GM12878 (cell line): ENCODE measurements around the gene BARD1. TPM values are rescaled to one million over a fixed set of nuclear protein-coding genes. Genes with fewer than 3 reads are reported as not detected.

Experiments
- BACH1 ChIP-seq: fragments of 450-650 bp; IDR thresholded peaks from 2 replicates; pipeline ENCODE4 v1.6.1; 2017; ENCODE audit warnings: mild to moderate bottlenecking, borderline replicate concordance
- CEBPB ChIP-seq, 2 experiments: fragments of 150-350 bp in 1 of 2; IDR thresholded peaks; 2 replicates each; pipeline ENCODE4 v1.6.1; 2012 to 2014; ENCODE audit warnings: low read depth in 2 of 2, low read length in 2 of 2, borderline replicate concordance in 1 of 2, inconsistent platforms in 1 of 2
- CTCF ChIP-seq, 3 experiments: IDR thresholded peaks in 2 of 3; conservative IDR thresholded peaks in 1 of 3; 2 replicates each; pipeline ENCODE4 v1.5.1; 2011; ENCODE audit warnings: low read depth in 3 of 3, low read length in 3 of 3, mild to moderate bottlenecking in 3 of 3, control low read depth in 2 of 3, moderate library complexity in 2 of 3, inconsistent platforms in 1 of 3, mixed read lengths in 1 of 3; ENCODE audit not compliant: control insufficient read depth in 2 of 3, insufficient read depth in 1 of 3; ENCODE audit errors: extremely low read depth in 1 of 3
- ESRRA ChIP-seq: IDR thresholded peaks from 2 replicates; pipeline ENCODE4 v1.6.1; 2012; ENCODE audit warnings: mild to moderate bottlenecking, low read length, improper control_type of control experiment
- FOXK2 ChIP-seq: fragments of 450-650 bp; IDR thresholded peaks from 2 replicates; pipeline ENCODE4 v1.6.1; 2017; ENCODE audit warnings: mild to moderate bottlenecking, moderate library complexity
- FOXM1 ChIP-seq: IDR thresholded peaks from 2 replicates; pipeline ENCODE4 v1.6.1; 2012; ENCODE audit warnings: low read depth, mild to moderate bottlenecking, inconsistent platforms, low read length, moderate library complexity
- IRF4 ChIP-seq: IDR thresholded peaks from 2 replicates; pipeline ENCODE4 v1.6.1; 2011; ENCODE audit warnings: low read depth, low read length
- IRF5 ChIP-seq: fragments of 450-650 bp; IDR thresholded peaks from 2 replicates; pipeline ENCODE4 v1.6.1; 2017; ENCODE audit warnings: borderline replicate concordance
- LARP7 ChIP-seq: fragments of 450-650 bp; IDR thresholded peaks from 2 replicates; pipeline ENCODE4 v1.6.1; 2017; ENCODE audit warnings: mild to moderate bottlenecking
- MAX ChIP-seq: IDR thresholded peaks from 2 replicates; pipeline ENCODE4 v1.6.1; 2012; ENCODE audit warnings: low read depth, low read length, improper control_type of control experiment
- MTA3 ChIP-seq: IDR thresholded peaks from 2 replicates; pipeline ENCODE4 v1.6.1; 2012; ENCODE audit warnings: low read length, inconsistent platforms, borderline replicate concordance
- NFIC ChIP-seq: IDR thresholded peaks from 2 replicates; pipeline ENCODE4 v1.6.1; 2012; ENCODE audit warnings: low read depth, mild to moderate bottlenecking, inconsistent platforms, low read length, moderate library complexity
- NFXL1 ChIP-seq: fragments of 450-650 bp; IDR thresholded peaks from 2 replicates; pipeline ENCODE4 v1.6.1; 2017; ENCODE audit warnings: antibody characterized with exemption, mild to moderate bottlenecking, borderline replicate concordance
- NR2C1 ChIP-seq: fragments of 450-650 bp; IDR thresholded peaks from 2 replicates; pipeline ENCODE4 v1.6.1; 2017; ENCODE audit warnings: antibody characterized with exemption, mild to moderate bottlenecking, moderate library complexity
- PML ChIP-seq: IDR thresholded peaks from 2 replicates; pipeline ENCODE4 v1.6.1; 2012; ENCODE audit warnings: low read length, inconsistent platforms
- PRDM15 ChIP-seq: fragments of 450-650 bp; formaldehyde crosslinking; IDR thresholded peaks from 2 replicates; pipeline ENCODE4 v1.4.0; 2020; ENCODE audit warnings: mild to moderate bottlenecking, moderate library complexity
- RAD21 ChIP-seq: IDR thresholded peaks from 2 replicates; pipeline ENCODE4 v1.6.1; 2011; ENCODE audit warnings: mild to moderate bottlenecking, low read depth, low read length, moderate library complexity; ENCODE audit not compliant: insufficient read depth
- RFX5 ChIP-seq: IDR thresholded peaks from 2 replicates; pipeline ENCODE4 v1.6.1; 2011; ENCODE audit warnings: low read depth, low read length, improper control_type of control experiment
- SMAD1 ChIP-seq: fragments of 450-650 bp; IDR thresholded peaks from 2 replicates; pipeline ENCODE4 v1.6.1; 2018; ENCODE audit warnings: mild to moderate bottlenecking, low read depth; ENCODE audit not compliant: partially characterized antibody
- SMARCA5 ChIP-seq: fragments of 450-650 bp; IDR thresholded peaks from 2 replicates; pipeline ENCODE4 v1.6.1; 2017; ENCODE audit warnings: mild to moderate bottlenecking
- SRF ChIP-seq, 2 experiments: IDR thresholded peaks; 2 replicates each; pipeline ENCODE4 v1.6.1; 2011; ENCODE audit warnings: low read depth in 2 of 2, low read length in 2 of 2, mild to moderate bottlenecking in 1 of 2, moderate library complexity in 1 of 2
- STAT1 ChIP-seq: fragments of 450-650 bp; conservative IDR thresholded peaks from 2 replicates; pipeline ENCODE4 v1.6.1; 2014; ENCODE audit warnings: antibody characterized with exemption, mild to moderate bottlenecking
- TCF7 ChIP-seq: IDR thresholded peaks from 2 replicates; pipeline ENCODE4 v1.6.1; 2014; ENCODE audit warnings: antibody characterized with exemption, borderline replicate concordance
- USF1 ChIP-seq: IDR thresholded peaks from 2 replicates; pipeline ENCODE4 v1.6.1; 2011; ENCODE audit warnings: borderline replicate concordance, low read depth, mild to moderate bottlenecking, moderate library complexity, mixed read lengths, low read length; ENCODE audit not compliant: insufficient read depth; ENCODE audit errors: extremely low read length
- ZBED1 ChIP-seq: IDR thresholded peaks from 2 replicates; pipeline ENCODE4 v1.6.1; 2016; ENCODE audit warnings: borderline replicate concordance
- polyA plus RNA-seq, 11 experiments: library from polyadenylated mRNA; depleted of rRNA in 4 of 11; unstranded in 6 of 11; stranded (reverse) in 5 of 11; fragments of >200 nt; fragmentation: Nextera tagmentation in 4 of 11; fragmentation: Illumina TruSeq in 1 of 11; extraction: Ambion mirVana in 4 of 11; extraction: Trizol in 1 of 11; gene quantifications; 1 replicate in 1 of 11; 2 replicates in 10 of 11; pipeline versions ENCODE4 v1.2.1 to v1.2.3, GENCODE V29; 2011 to 2016; ENCODE audit warnings: inconsistent platforms in 2 of 11, missing spikeins in 2 of 11, low read depth in 1 of 11
- total RNA-seq, 4 experiments: library from RNA; depleted of rRNA in 3 of 4; stranded (reverse); fragments of >200 nt in 3 of 4; fragmentation: Illumina TruSeq in 1 of 4; extraction: Trizol in 1 of 4; gene quantifications; 2 replicates each; pipeline versions ENCODE4 v1.2.1 to v1.2.3, GENCODE V29; 2013 to 2021

BARD1 gene
- total and polyA plus RNA-seq, 10 of the 15 experiments (the other 5 are each of a cell fraction or from before 2014, with no cell fraction given) = 15.3 to 45.7 (median 31.6) TPM

- 0 out of 4 replicates have a peak, but pooled peaks of 1 of the 2 experiments have one; percentile 54 for TF ChIP-seq CEBPB (IDR thresholded peaks at IDR 0.05; ENCODE audit: borderline replicate concordance in 1 of 2, low read depth in 2 of 2, low read length in 2 of 2)
- TF ChIP-seq FOXK2 = no peak
- no peak for TF ChIP-seq MAX
- TF ChIP-seq TCF7 = no peak
- no peak for TF ChIP-seq STAT1
- no peak for TF ChIP-seq NR2C1
- no peak for TF ChIP-seq RAD21
- TF ChIP-seq CTCF (IDR thresholded peaks at IDR 0.05 in 2 of 3, conservative IDR thresholded peaks at IDR 0.05 in 1 of 3; ENCODE audit: control insufficient read depth in 2 of 3, extremely low read depth in 1 of 3, insufficient read depth in 1 of 3, low read depth in 3 of 3, low read length in 3 of 3) = no peak
- TF ChIP-seq USF1 = no peak
- no peak for TF ChIP-seq SMARCA5
- TF ChIP-seq NFXL1 = no peak
- peak; percentile 91 for TF ChIP-seq NFIC
- TF ChIP-seq PRDM15 (CRISPR knock-in tag) = no peak
- no peak for TF ChIP-seq ZBED1
- no peak for TF ChIP-seq SRF (IDR thresholded peaks at IDR 0.05; ENCODE audit: low read depth in 2 of 2, low read length in 2 of 2)
- TF ChIP-seq SMAD1 = peak; percentile 61
- TF ChIP-seq PML = peak; percentile 33; the same call in 1 of the 2 replicates
- no peak for TF ChIP-seq ESRRA
- no peak for TF ChIP-seq RFX5
- peak; percentile 75; the same call in 1 of the 2 replicates for TF ChIP-seq MTA3
- TF ChIP-seq IRF4 = peak; percentile 84
- TF ChIP-seq FOXM1 = peak; percentile 84; the same call in 1 of the 2 replicates
- no peak for TF ChIP-seq IRF5
- TF ChIP-seq BACH1 = peak; percentile 67; the same call in 1 of the 2 replicates
- TF ChIP-seq LARP7 = no peak
Measured at GRCh38 chr2:214737188-214737587, 72.3 kb downstream of the BARD1 start (continued).
